ENCODE results near the gene CHIC2. TPM values are rescaled to one million over a fixed set of nuclear protein-coding genes. Genes with fewer than 3 reads are reported as not detected.
"Not testable (repeated sequence)": the region's sequence is repeated elsewhere in the genome, so short reads cannot be mapped to it uniquely, and the experiment has no call there.

The CHIC2 gene
- total RNA-seq, 8 experiments from 2014 or later: 10.8 to 31.1 (median 13.0) TPM

GRCh38 chr4:54043630-54044029 lies 20.8 kb downstream of the CHIC2 start:
- H3K4me1 ChIP-seq (replicated peaks in 1 of 2); H3K27ac ChIP-seq; in situ Hi-C loops (cut with MboI; ENCODE audit: low pct_unique_long_range_greater_than_20kb in 2 of 9, low sequenced_read_pairs in 9 of 9, unreplicated experiment in 9 of 9); H3K4me3 ChIP-seq; ATAC-seq (replicated peaks in 6 of 8): not testable (repeated sequence)
- 60% methylated on average over 1 of the region's 4 CpGs; no CpG with 5 or more reads in 9 of the 10 experiments for WGBS, 10 experiments

GRCh38 chr4:54041933-54042332 lies 22.5 kb downstream of the CHIC2 start:
- in situ Hi-C loops (cut with MboI; ENCODE audit: low pct_unique_long_range_greater_than_20kb in 2 of 9, low sequenced_read_pairs in 9 of 9, unreplicated experiment in 9 of 9): no loop called here
- ATAC-seq (replicated peaks in 6 of 8): no peak
- no peak overlapping the region for H3K4me3 ChIP-seq
- H3K4me1 ChIP-seq (replicated peaks in 1 of 2): no peaks in the 10 kb centered on the region
- WGBS, 10 experiments: 50 to 100% (median 100%) methylated on average over 1 to 2 of the region's 2 CpGs; no CpG with 5 or more reads in 3 of the 10 experiments
- H3K27ac ChIP-seq: no peak overlapping the region

GRCh38 chr4:54041100-54041499 lies 23.3 kb downstream of the CHIC2 start:
- ATAC-seq (replicated peaks in 6 of 8): no peak
- H3K27ac ChIP-seq: no peak overlapping the region
- in situ Hi-C loops (cut with MboI; ENCODE audit: low pct_unique_long_range_greater_than_20kb in 2 of 9, low sequenced_read_pairs in 9 of 9, unreplicated experiment in 9 of 9): no loop called here
- H3K4me1 ChIP-seq (replicated peaks in 1 of 2): no peaks in the 10 kb centered on the region
- WGBS, 10 experiments: 85 to 100% (median 92%) methylated on average over 2 to 4 of the region's 4 CpGs; no CpG with 5 or more reads in 1 of the 10 experiments
- no peak overlapping the region for H3K4me3 ChIP-seq

- in situ Hi-C loops (cut with MboI; ENCODE audit: low pct_unique_long_range_greater_than_20kb in 2 of 9, low sequenced_read_pairs in 9 of 9, unreplicated experiment in 9 of 9): no loop called here
- Histone ChIP-seq H3K27ac (no peak overlapping the region), H3K4me3 (no peak overlapping the region), H3K4me1 (replicated peaks in 1 of 2) (no peaks in the 10 kb centered on the region)
- no peak for ATAC-seq (replicated peaks in 6 of 8)
- WGBS, 10 experiments: 40 to 94% (median 71%) methylated on average over 1 to 3 of the region's 3 CpGs
Observed at GRCh38 chr4:54038056-54038455, 26.3 kb downstream of the CHIC2 start.

GRCh38 chr4:54036184-54036583 lies 28.2 kb downstream of the CHIC2 start:
- Histone ChIP-seq H3K4me3 (no peak overlapping the region), H3K4me1 (replicated peaks in 1 of 2) (no peaks in the 10 kb centered on the region), H3K27ac (no peak overlapping the region)
- WGBS, 10 experiments: 81 to 100% (median 90%) methylated on average over 2 to 4 of the region's 4 CpGs; no CpG with 5 or more reads in 3 of the 10 experiments
- no peak for ATAC-seq (replicated peaks in 6 of 8)
- in situ Hi-C loops (cut with MboI; ENCODE audit: low pct_unique_long_range_greater_than_20kb in 2 of 9, low sequenced_read_pairs in 9 of 9, unreplicated experiment in 9 of 9): no loop called here

DNA sequence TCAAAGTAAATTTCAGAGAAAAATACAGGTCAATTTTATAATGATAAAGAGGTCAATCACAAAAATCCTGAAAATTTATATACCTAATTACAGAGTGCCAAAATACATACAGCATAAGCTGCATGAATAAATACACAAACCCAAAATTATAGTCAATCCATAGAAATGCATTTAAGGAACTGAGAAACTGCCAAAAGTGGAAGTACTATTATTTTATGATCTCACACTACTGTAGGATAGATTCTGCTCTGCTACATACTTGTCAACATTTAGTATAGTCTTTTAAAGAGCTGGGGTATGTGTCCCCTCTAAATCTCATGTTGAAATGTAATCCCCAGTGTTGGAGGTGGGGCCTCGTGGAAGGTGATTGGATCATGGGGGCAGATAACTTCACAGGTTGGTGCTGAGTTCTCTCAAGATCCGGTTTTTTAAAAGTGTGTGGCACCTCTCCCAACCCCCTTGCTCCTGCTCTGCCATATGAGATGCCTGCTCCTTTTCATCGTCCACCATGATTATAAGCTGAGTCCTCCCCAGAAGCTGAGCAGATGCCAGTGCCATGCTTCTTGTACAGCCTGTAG lies 31.8 kb downstream of the CHIC2 start:
- in situ Hi-C loops (cut with MboI; ENCODE audit: low pct_unique_long_range_greater_than_20kb in 2 of 9, low sequenced_read_pairs in 9 of 9, unreplicated experiment in 9 of 9): no loop called here
- H3K4me1 ChIP-seq (replicated peaks in 1 of 2): no peaks in the 10 kb centered on the region
- ATAC-seq (replicated peaks in 6 of 8): no peak
- H3K27ac ChIP-seq: no peak overlapping the region
- H3K4me3 ChIP-seq: no peak overlapping the region
- 30 to 100% (median 50%) methylated on average over 1 to 2 of the region's 3 CpGs; no CpG with 5 or more reads in 5 of the 10 experiments for WGBS, 10 experiments

- ATAC-seq (replicated peaks in 6 of 8): no peak
- Histone ChIP-seq H3K27ac (no peak overlapping the region), H3K4me1 (replicated peaks in 1 of 2) (no peaks in the 10 kb centered on the region), H3K4me3 (no peak overlapping the region)
- in situ Hi-C loops (cut with MboI; ENCODE audit: low pct_unique_long_range_greater_than_20kb in 2 of 9, low sequenced_read_pairs in 9 of 9, unreplicated experiment in 9 of 9): no loop called here
- 22 to 86% (median 52%) methylated on average over 1 of the region's 1 CpG; no CpG with 5 or more reads in 2 of the 10 experiments for WGBS, 10 experiments
Observed at GRCh38 chr4:54027311-54027710, 37.1 kb downstream of the CHIC2 start.

DNA sequence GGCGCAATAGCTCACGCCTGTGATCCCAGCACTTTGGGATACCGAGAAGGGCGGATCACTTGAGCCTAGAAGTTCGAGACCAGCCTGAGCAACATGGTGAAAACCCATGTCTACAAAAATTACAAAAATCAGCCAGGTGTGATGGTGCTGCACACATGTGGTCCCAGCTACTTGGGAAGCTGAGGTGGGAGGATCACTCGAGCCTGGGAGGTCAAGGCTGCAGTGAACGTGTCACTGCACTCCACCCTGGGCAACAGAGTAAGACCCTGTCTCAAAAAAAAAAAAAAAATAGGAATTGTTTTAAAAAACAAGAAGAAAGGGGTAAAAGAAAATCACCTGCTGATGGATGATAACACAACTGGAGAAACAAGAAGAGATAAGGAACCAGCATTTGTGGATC lies 38.8 kb downstream of the CHIC2 start:
- Histone ChIP-seq H3K4me3 (no peak overlapping the region), H3K4me1 (replicated peaks in 1 of 2) (no peaks in the 10 kb centered on the region), H3K27ac (no peak overlapping the region)
- ATAC-seq (replicated peaks in 6 of 8): no peak
- 86 to 100% (median 100%) methylated on average over 1 to 5 of the region's 7 CpGs; no CpG with 5 or more reads in 2 of the 10 experiments for WGBS, 10 experiments
- in situ Hi-C loops (cut with MboI; ENCODE audit: low pct_unique_long_range_greater_than_20kb in 2 of 9, low sequenced_read_pairs in 9 of 9, unreplicated experiment in 9 of 9): no loop called here

DNA sequence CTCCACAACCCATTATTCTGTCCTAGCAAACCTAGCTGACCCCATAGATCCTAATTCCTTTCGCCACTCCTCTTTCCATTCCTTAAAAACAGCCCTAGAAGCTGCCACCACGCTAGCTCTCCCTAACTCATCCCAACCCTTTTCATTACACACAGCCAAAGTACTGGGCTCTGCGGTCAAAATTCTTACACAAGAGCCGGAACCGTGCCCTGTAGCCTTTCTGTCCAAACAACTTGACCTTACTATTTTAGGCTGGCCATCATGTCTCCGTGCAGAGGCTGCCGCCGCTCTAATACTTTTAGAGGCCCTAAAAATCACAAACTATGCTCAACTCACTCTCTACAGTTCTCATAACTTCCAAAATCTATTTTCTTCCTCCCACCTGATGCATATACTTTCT lies 41.4 kb downstream of the CHIC2 start:
- ATAC-seq (replicated peaks in 6 of 8); in situ Hi-C loops (cut with MboI; ENCODE audit: low pct_unique_long_range_greater_than_20kb in 2 of 9, low sequenced_read_pairs in 9 of 9, unreplicated experiment in 9 of 9); H3K27ac ChIP-seq; H3K4me1 ChIP-seq (replicated peaks in 1 of 2); H3K4me3 ChIP-seq: not testable (repeated sequence)
- WGBS, 10 experiments: 90 to 100% (median 97%) methylated on average over 2 to 8 of the region's 8 CpGs

- Histone ChIP-seq H3K27ac (no peak overlapping the region), H3K4me1 (replicated peaks in 1 of 2) (peaks cover 8 to 16% of the 10 kb centered on the region in 2 donors), H3K4me3 (no peak overlapping the region)
- 10 to 100% (median 94%) methylated on average over 1 of the region's 1 CpG for WGBS, 10 experiments
- ATAC-seq (replicated peaks in 6 of 8): no peak
- in situ Hi-C loops (cut with MboI; ENCODE audit: low pct_unique_long_range_greater_than_20kb in 2 of 9, low sequenced_read_pairs in 9 of 9, unreplicated experiment in 9 of 9): no loop called here
Observed at GRCh38 chr4:54017974-54018373, 46.4 kb downstream of the CHIC2 start.

DNA sequence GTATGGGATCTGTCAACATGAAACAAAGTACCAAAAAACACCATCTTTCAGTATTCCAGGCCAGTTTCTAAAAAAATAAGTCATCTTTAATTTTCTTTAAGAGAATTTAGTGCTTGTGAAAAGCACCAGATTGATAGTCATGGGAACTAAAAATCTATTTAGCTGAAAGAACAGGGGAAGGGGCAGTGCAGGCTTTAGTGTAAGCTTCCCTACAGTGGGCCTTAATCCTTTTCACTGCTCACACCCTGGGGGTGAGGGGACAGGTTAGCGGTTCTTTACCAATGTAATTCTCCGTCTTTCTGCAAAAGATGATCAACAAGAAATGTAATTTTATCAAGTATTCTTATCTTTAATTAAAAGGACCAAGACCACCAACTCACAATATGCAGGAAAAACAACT lies 47.1 kb downstream of the CHIC2 start:
- peaks cover 8 to 16% of the 10 kb centered on the region in 2 donors for H3K4me1 ChIP-seq (replicated peaks in 1 of 2)
- ATAC-seq (replicated peaks in 6 of 8): no peak
- in situ Hi-C loops (cut with MboI; ENCODE audit: low pct_unique_long_range_greater_than_20kb in 2 of 9, low sequenced_read_pairs in 9 of 9, unreplicated experiment in 9 of 9): no loop called here
- H3K27ac ChIP-seq: no peak overlapping the region
- H3K4me3 ChIP-seq: no peak overlapping the region
- WGBS, 10 experiments: 55 to 100% (median 85%) methylated on average over 2 of the region's 2 CpGs; no CpG with 5 or more reads in 3 of the 10 experiments

- no peak overlapping the region for H3K27ac ChIP-seq
- ATAC-seq (replicated peaks in 6 of 8): no peak
- 0 to 82% (median 29%) methylated on average over 1 of the region's 1 CpG; no CpG with 5 or more reads in 2 of the 10 experiments for WGBS, 10 experiments
- in situ Hi-C loops (cut with MboI; ENCODE audit: low pct_unique_long_range_greater_than_20kb in 2 of 9, low sequenced_read_pairs in 9 of 9, unreplicated experiment in 9 of 9): no loop called here
- no peak overlapping the region for H3K4me3 ChIP-seq
- peaks cover 8 to 16% of the 10 kb centered on the region in 2 donors for H3K4me1 ChIP-seq (replicated peaks in 1 of 2)
Observed at GRCh38 chr4:54016504-54016903, 47.9 kb downstream of the CHIC2 start.

DNA sequence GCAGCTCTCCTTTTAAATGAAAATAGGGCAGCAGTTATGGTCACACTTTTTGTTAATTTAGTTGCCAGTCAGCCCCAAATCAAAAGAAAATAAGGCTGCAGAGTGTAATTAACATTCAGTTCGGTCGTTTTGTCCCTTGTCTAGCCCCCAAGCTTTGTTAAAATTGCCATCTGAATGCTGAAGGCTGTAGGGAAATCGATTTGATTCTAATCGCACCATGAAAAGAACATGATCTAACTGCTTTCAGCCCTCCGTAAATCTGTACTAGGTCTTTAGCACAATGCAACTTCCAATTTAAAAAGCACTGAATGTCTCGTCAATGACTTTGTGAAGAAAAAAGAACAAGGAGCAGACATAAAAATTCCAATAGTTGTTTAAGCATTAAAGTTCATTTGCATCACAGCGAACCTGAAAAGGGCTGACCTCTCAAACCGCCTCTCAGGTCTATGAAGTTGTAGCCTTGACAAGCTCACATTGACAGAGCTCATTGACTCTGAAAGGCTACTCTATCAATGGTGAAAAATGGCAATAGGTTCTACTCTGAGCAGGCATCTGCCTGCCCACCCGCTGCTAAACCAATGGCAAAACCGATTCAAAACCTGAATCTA lies 48.9 kb downstream of the CHIC2 start:
- in situ Hi-C loops (cut with MboI; ENCODE audit: low pct_unique_long_range_greater_than_20kb in 2 of 9, low sequenced_read_pairs in 9 of 9, unreplicated experiment in 9 of 9): no loop called here
- 0 to 98% (median 10%) methylated on average over 2 to 10 of the region's 10 CpGs for WGBS, 10 experiments
- H3K27ac ChIP-seq: no peak overlapping the region
- H3K4me3 ChIP-seq: peak overlapping the region in 1 of 5 donors; percentile 9
- peak in 5 of 8 experiments; percentile 50 to 93 (median 84) for ATAC-seq (replicated peaks in 6 of 8)
- peaks cover 8 to 16% of the 10 kb centered on the region in 2 donors for H3K4me1 ChIP-seq (replicated peaks in 1 of 2)

All from motor neuron (in vitro differentiated cells).